HepG2 (cell line): ENCODE data around the gene GLI3. TPM values are rescaled to one million over a fixed set of nuclear protein-coding genes. Genes with fewer than 3 reads are reported as not detected.

Experiments used
- ATAC-seq: fragments of 200-7000 bp; cut with Tn5 transposase; 3 replicates; pipeline ENCODE4 v1.9.1; 2020; ENCODE audit warnings: mild to moderate bottlenecking, moderate library complexity
- BruUV-seq: library from RNA; stranded (reverse); fragments of 400-500 nt; replicated peaks from 2 replicates; lab custom pipeline; 2021; lab: Mats Ljungman, UMichigan
- CTCF ChIA-PET: fragments of 300-600 bp; formaldehyde crosslinking; extraction: SDS; loops from one replicate; lab custom pipeline; 2021; ENCODE audit warnings: low total read pairs, inconsistent platforms, low intra/inter-chr PET ratio; lab: Yijun Ruan, JAX
- POLR2A ChIA-PET: fragments of 350-600 bp; sonication (Branson Sonifier 250); formaldehyde crosslinking; loops from one replicate; lab custom pipeline; 2020; ENCODE audit warnings: antibody characterized with exemption, inconsistent platforms; lab: Yijun Ruan, JAX
- DNase-seq: peaks from one replicate; pipeline ENCODE4 v3.0.0-alpha.2; 2015; ENCODE audit warnings: low spot score
- FAIRE-seq: peaks from 3 replicates; lab custom pipeline; 2011; peaks lifted over from hg19 to GRCh38; lab: Jason Lieb, UNC
- H2AFZ ChIP-seq: one replicate; pipeline ENCODE4 v1.6.1; 2011; ENCODE audit warnings: low read length, inconsistent platforms
- H3K27ac ChIP-seq: fragments of 300-600 bp; 3 replicates; pipeline ENCODE4 v1.8.0; 2011; ENCODE audit warnings: mixed run types, mild to moderate bottlenecking, mixed read lengths, low read length, inconsistent platforms; ENCODE audit not compliant: insufficient read depth; ENCODE audit errors: extremely low read length
- H3K27me3 ChIP-seq, 2 experiments: fragments of 200-600 bp in 1 of 2; 2 replicates in 1 of 2; 3 replicates in 1 of 2; pipeline versions ENCODE4 v1.6.0 to v1.8.0; 2011; ENCODE audit warnings: low read length in 2 of 2, mild to moderate bottlenecking in 2 of 2, moderate library complexity in 2 of 2, inconsistent platforms in 1 of 2; ENCODE audit not compliant: insufficient read depth in 2 of 2, control insufficient read depth in 1 of 2
- H3K36me3 ChIP-seq, 2 experiments: fragments of 200-600 bp in 1 of 2; replicated peaks in 1 of 2; 2 replicates in 1 of 2; 3 replicates in 1 of 2; pipeline versions ENCODE4 v1.5.1 to v1.8.0; 2011; ENCODE audit warnings: low read length in 2 of 2, inconsistent platforms in 1 of 2; ENCODE audit not compliant: insufficient read depth in 2 of 2, control insufficient read depth in 1 of 2
- H3K4me1 ChIP-seq: 2 replicates; pipeline ENCODE4 v1.5.1; 2012; ENCODE audit warnings: low read length, inconsistent platforms; ENCODE audit not compliant: insufficient read depth
- H3K4me2 ChIP-seq: 2 replicates; pipeline ENCODE4 v1.6.0; 2011; ENCODE audit warnings: low read depth, low read length, inconsistent platforms
- H3K4me3 ChIP-seq, 3 experiments: fragments of 200-600 bp in 1 of 3; sonication (generic), shearing (Covaris generic) in 1 of 3; replicated peaks in 1 of 3; 2 replicates each; pipeline ENCODE4 v1.5.1; 2011 to 2016; ENCODE audit warnings: low read length in 3 of 3, inconsistent platforms in 2 of 3, low read depth in 2 of 3, mild to moderate bottlenecking in 2 of 3, control low read depth in 1 of 3, mixed read lengths in 1 of 3; ENCODE audit not compliant: insufficient read depth in 1 of 3
- H3K79me2 ChIP-seq: one replicate; pipeline ENCODE4 v1.6.1; 2011; ENCODE audit warnings: low read length, inconsistent platforms; ENCODE audit not compliant: insufficient read depth
- H3K9ac ChIP-seq: 2 replicates; pipeline ENCODE4 v1.6.0; 2011; ENCODE audit warnings: mild to moderate bottlenecking, low read depth, low read length, inconsistent platforms; ENCODE audit not compliant: insufficient read depth
- H3K9me3 ChIP-seq: 2 replicates; pipeline ENCODE4 v1.5.1; 2012; ENCODE audit warnings: mild to moderate bottlenecking, low read length
- H4K20me1 ChIP-seq: 2 replicates; pipeline ENCODE4 v1.6.0; 2011; ENCODE audit warnings: inconsistent platforms, mild to moderate bottlenecking, low read length, moderate library complexity; ENCODE audit not compliant: insufficient read depth
- EP300 ChIP-seq, 3 experiments: sonication (generic) in 1 of 3; formaldehyde crosslinking in 1 of 3; IDR thresholded peaks; 2 replicates each; pipeline versions ENCODE4 v1.5.1 to v1.6.1; 2011 to 2020; ENCODE audit warnings: low read depth in 2 of 3, low read length in 2 of 3, borderline replicate concordance in 1 of 3, improper control_type of control experiment in 1 of 3, mild to moderate bottlenecking in 1 of 3, missing genetic modification reagents in 1 of 3, moderate library complexity in 1 of 3
- HCFC1 ChIP-seq: fragments of 150-350 bp; IDR thresholded peaks from 2 replicates; pipeline ENCODE4 v1.6.1; 2014; ENCODE audit warnings: low read depth, low read length
- ISX ChIP-seq: sonication (generic); formaldehyde crosslinking; conservative IDR thresholded peaks from 2 replicates; pipeline ENCODE4 v1.5.0; 2020; ENCODE audit warnings: missing genetic modification reagents
- NR2F2 ChIP-seq: IDR thresholded peaks from 2 replicates; pipeline ENCODE4 v1.6.1; 2012; ENCODE audit warnings: low read depth, inconsistent platforms, borderline replicate concordance
- RELA ChIP-seq: sonication (generic); formaldehyde crosslinking; IDR thresholded peaks from 2 replicates; pipeline ENCODE4 v1.4.0; 2020; ENCODE audit warnings: missing genetic modification reagents
- SCMH1 ChIP-seq: sonication (generic); formaldehyde crosslinking; IDR thresholded peaks from 2 replicates; pipeline ENCODE4 v1.9.0; 2021; ENCODE audit warnings: missing genetic modification reagents, mild to moderate bottlenecking, borderline replicate concordance
- SRY ChIP-seq: sonication (generic); formaldehyde crosslinking; IDR thresholded peaks from 2 replicates; pipeline ENCODE4 v1.8.0; 2022; ENCODE audit warnings: mild to moderate bottlenecking, missing genetic modification reagents
- ZKSCAN8 ChIP-seq: IDR thresholded peaks from 2 replicates; pipeline ENCODE4 v1.6.1; 2016; ENCODE audit warnings: borderline replicate concordance, missing genetic modification reagents, missing compliant biosample characterization
- ZNF598 ChIP-seq: sonication (generic); formaldehyde crosslinking; IDR thresholded peaks from 2 replicates; pipeline ENCODE4 v1.5.1; 2020; ENCODE audit warnings: mild to moderate bottlenecking, missing genetic modification reagents, borderline replicate concordance
- ZNF678 ChIP-seq: sonication (generic); formaldehyde crosslinking; IDR thresholded peaks from 2 replicates; pipeline ENCODE4 v1.4.0; 2020; ENCODE audit warnings: mild to moderate bottlenecking, missing genetic modification reagents
- ZSCAN9 ChIP-seq: IDR thresholded peaks from 2 replicates; pipeline ENCODE4 v1.6.1; 2016; ENCODE audit warnings: borderline replicate concordance
- WGBS: methylation state at CpG from one replicate; pipeline ENCODE4 v1.1.6; 2017; ENCODE audit warnings: low lambda C conversion rate; 5-methylcytosine and 5-hydroxymethylcytosine counted together
- in situ Hi-C: cut with HindIII; loops from 2 replicates; pipeline ENCODE4 v1.10.0; 2017; ENCODE audit warnings: low pct_unique_long_range_greater_than_20kb; ENCODE audit not compliant: extremely low pct_ligation_motif_present
- intact Hi-C: fragments of 100-400 bp; cut with micrococcal nuclease; formaldehyde crosslinking; loops from one replicate; pipeline ENCODE4 v1.10.0; 2022; ENCODE audit not compliant: unreplicated experiment
- polyA plus RNA-seq, 8 experiments: library from polyadenylated mRNA; depleted of rRNA in 3 of 8; stranded (reverse) in 7 of 8; unstranded in 1 of 8; fragments of >200 nt; fragmentation: Illumina TruSeq in 4 of 8; extraction: Trizol in 4 of 8; gene quantifications; 2 replicates each; pipeline versions ENCODE4 v1.2.1 to v1.2.3, GENCODE V29; 2011 to 2016; ENCODE audit warnings: low read depth in 4 of 8, missing spikeins in 1 of 8, mixed read lengths in 1 of 8; ENCODE audit not compliant: insufficient read depth in 1 of 8
- total RNA-seq, 5 experiments: library from RNA; depleted of rRNA; stranded (reverse); fragments of >200 nt; fragmentation: Illumina TruSeq; extraction: Trizol; gene quantifications; 2 replicates each; pipeline ENCODE4 v1.2.3, GENCODE V29; 2016; ENCODE audit warnings: low read depth in 1 of 5
- TF ChIP-seq, protein P1 (sequence below): sonication (generic); formaldehyde crosslinking; IDR thresholded peaks from 2 replicates; pipeline ENCODE4 v1.5.1; 2020; ENCODE audit warnings: mild to moderate bottlenecking, missing genetic modification reagents

The GLI3 gene
- total and polyA plus RNA-seq, 2 of the 13 experiments (the other 11 are each of a cell fraction or from before 2014, with no cell fraction given) = not detected

DNA sequence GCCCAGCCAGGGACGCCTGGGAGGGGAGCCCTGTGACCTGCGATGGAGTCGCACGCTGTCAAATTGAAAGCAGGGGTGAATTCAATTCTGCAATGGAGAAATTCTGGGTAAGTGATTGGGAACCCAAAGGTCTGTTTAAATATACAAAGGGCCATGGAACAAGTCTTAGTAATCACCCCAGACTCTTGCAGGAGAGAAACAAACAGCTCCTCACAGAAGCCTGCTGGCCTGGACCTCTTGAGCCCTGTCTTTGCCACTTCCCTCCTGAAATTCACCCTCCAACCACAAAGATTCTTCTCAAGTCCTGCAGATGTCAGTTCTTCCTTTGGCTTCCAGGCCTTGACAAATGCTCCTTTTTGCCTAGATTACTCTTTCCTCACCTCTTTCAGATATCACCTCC, 97.3 kb downstream of the GLI3 start:
- BruUV-seq = no TSS peak
- Histone ChIP-seq H3K9me3 (no peaks in the 10 kb centered on the region), H3K27me3 (peaks cover 0 to 15% of the 10 kb centered on the region in 2 experiments; a peak in 1 of 5 replicates), H2AFZ (no peak overlapping the region), H3K4me2 (no peak overlapping the region), H3K27ac (no peak overlapping the region), H3K36me3 (no peaks in the 10 kb centered on the region), H3K4me1 (no peaks in the 10 kb centered on the region), H3K9ac (no peak overlapping the region), H3K4me3 (no peak overlapping the region), H3K79me2 (no peaks in the 10 kb centered on the region), H4K20me1 (no peaks in the 10 kb centered on the region)
- DNase-seq (no peak), FAIRE-seq (no peak), ATAC-seq (no peak)
- TF ChIP-seq ISX (CRISPR knock-in tag) (no peak), ZKSCAN8 (CRISPR knock-in tag) (no peak), SCMH1 (CRISPR knock-in tag) (no peak), ZNF678 (no peak)
- intact Hi-C loops = no loop called here
- in situ Hi-C loops = no loop called here
- ChIA-PET POLR2A (no interaction called here), CTCF (no interaction called here)
- WGBS = 75% methylated on average over 4 of the region's 4 CpGs

DNA sequence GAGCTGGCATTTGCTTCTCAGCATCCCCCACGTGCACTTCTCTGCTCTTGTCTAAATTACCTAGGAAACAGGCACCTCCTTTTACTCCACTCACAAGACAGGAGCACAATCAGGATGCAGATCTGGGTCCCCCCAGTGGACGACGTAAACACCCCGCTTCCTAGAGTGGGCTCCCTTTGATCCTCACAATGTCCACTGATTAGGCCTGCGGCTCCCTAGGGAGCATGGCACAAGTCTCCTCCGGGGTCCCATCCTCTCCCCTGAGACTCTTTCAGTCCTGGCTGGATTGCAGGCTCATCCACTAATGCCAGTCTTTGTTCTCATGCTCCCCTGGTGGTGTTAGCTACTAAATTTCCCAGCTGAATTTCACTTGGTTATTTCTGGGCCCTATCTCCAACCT, 98.3 kb downstream of the GLI3 start:
- Histone ChIP-seq H3K27me3 (peaks cover 0 to 10% of the 10 kb centered on the region in 2 experiments; a peak in 1 of 5 replicates), H2AFZ (no peak overlapping the region), H3K36me3 (no peaks in the 10 kb centered on the region), H3K9me3 (no peaks in the 10 kb centered on the region), H3K79me2 (no peaks in the 10 kb centered on the region), H3K27ac (no peak overlapping the region), H3K4me1 (no peaks in the 10 kb centered on the region), H3K9ac (no peak overlapping the region), H3K4me3 (no peak overlapping the region), H4K20me1 (no peaks in the 10 kb centered on the region), H3K4me2 (no peak overlapping the region)
- ATAC-seq = no peak
- intact Hi-C loops (no loop called here), in situ Hi-C loops (no loop called here)
- CTCF ChIA-PET = no interaction called here
- FAIRE-seq = no peak
- TF ChIP-seq NR2F2 (no peak), SRY (CRISPR knock-in tag) (no peak), HCFC1 (no peak), RELA (CRISPR knock-in tag) (no peak), ZSCAN9 (CRISPR knock-in tag) (no peak), ZNF598 (CRISPR knock-in tag) (no peak), EP300 (IDR thresholded peaks at IDR 0.05; ENCODE audit: low read depth in 2 of 2, low read length in 2 of 2) (no peak), EP300 (CRISPR knock-in tag; IDR thresholded peaks at IDR 0.05; ENCODE audit: borderline replicate concordance) (no peak)
- TF ChIP-seq, protein P1, sequence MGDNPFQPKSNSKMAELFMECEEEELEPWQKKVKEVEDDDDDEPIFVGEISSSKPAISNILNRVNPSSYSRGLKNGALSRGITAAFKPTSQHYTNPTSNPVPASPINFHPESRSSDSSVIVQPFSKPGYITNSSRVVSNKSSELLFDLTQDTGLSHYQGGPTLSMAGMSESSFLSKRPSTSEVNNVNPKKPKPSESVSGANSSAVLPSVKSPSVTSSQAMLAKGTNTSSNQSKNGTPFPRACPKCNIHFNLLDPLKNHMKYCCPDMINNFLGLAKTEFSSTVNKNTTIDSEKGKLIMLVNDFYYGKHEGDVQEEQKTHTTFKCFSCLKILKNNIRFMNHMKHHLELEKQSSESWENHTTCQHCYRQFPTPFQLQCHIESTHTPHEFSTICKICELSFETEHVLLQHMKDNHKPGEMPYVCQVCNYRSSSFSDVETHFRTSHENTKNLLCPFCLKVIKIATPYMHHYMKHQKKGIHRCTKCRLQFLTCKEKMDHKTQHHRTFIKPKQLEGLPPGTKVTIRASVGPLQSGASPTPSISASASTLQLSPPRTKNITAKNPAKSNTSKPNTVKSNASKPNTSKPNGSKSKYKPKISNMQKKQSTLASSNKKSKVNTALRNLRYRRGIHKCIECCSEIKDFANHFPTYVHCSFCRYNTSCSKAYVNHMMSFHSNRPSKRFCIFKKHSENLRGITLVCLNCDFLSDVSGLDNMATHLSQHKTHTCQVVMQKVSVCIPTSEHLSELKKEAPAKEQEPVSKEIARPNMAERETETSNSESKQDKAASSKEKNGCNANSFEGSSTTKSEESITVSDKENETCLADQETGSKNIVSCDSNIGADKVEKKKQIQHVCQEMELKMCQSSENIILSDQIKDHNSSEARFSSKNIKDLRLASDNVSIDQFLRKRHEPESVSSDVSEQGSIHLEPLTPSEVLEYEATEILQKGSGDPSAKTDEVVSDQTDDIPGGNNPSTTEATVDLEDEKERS (CRISPR knock-in tag) = no peak
- 8% methylated on average over 1 of the region's 6 CpGs for WGBS
- no TSS peak for BruUV-seq
- DNase-seq = no peak
- POLR2A ChIA-PET = no interaction called here
